ENCODE results near the gene GDE1. TPM values are rescaled to one million over a fixed set of nuclear protein-coding genes. Genes with fewer than 3 reads are reported as not detected.

The GDE1 gene
- polyA plus RNA-seq, 2 of the 4 experiments (the other 2 are of a cell fraction), result 54.9 to 85.2 TPM

GRCh38 chr16:19522760-19523159 is 862 bp upstream of the GDE1 start (continued):
- no peak for TF ChIP-seq E2F6 (IDR thresholded peaks at IDR 0.05; ENCODE audit: borderline replicate concordance, low read depth)

- Histone ChIP-seq H3K4me1 (peaks cover 57% of the 10 kb centered on the region), H3K4me2 (peak overlapping the region; percentile 86), H3K9me3 (no peaks in the 10 kb centered on the region), H3K4me3 (0 out of 3 replicates have a peak overlapping the region, but pooled peaks have one; percentile 74), H3K27ac (peak overlapping the region; percentile 4 to 96; a peak in 4 of 6 replicates)
- FAIRE-seq (no peak), ATAC-seq (no peak), DNase-seq (ENCODE audit: low read depth in 1 of 2, low spot score in 1 of 2) (no peak)
- POLR2A ChIA-PET, result no interaction called here
- WGBS (ENCODE audit: missing lambda C conversion rate), result 34% methylated on average over 5 of the region's 5 CpGs
- no peak for TF ChIP-seq CBX2 (IDR thresholded peaks at IDR 0.05; ENCODE audit: borderline replicate concordance, low read depth)
- CTCF ChIA-PET, result interaction anchor here (3.9 kb wide), 1 partner anchor 19 kb away, joined by 19 read pairs; no protein-coding TSS in a partner anchor
Observed at GRCh38 chr16:19522397-19522732, 467 bp upstream of the GDE1 start.

- WGBS (ENCODE audit: missing lambda C conversion rate), result 9% methylated on average over 8 of the region's 8 CpGs
- no peak for ATAC-seq
- ChIA-PET CTCF (interaction anchor here (0.7 to 3.9 kb wide), 4 partner anchors 15 to 304 kb away, joined by 3 to 19 read pairs (median 3); no protein-coding TSS in a partner anchor), POLR2A (interaction anchor here (0.7 to 1.8 kb wide), 3 partner anchors 18 to 89 kb away, joined by 3 to 10 read pairs (median 3); partner anchors contain the start of gene VPS35L)
- TF ChIP-seq MYC (IDR thresholded peaks at IDR 0.05; ENCODE audit: borderline replicate concordance, low read length) (no peak), PHF8 (IDR thresholded peaks at IDR 0.05; ENCODE audit: borderline replicate concordance, low read depth) (no peak), HDAC2 (IDR thresholded peaks at IDR 0.05) (no peak), MAX (IDR thresholded peaks at IDR 0.05) (no peak), BCL3 (IDR thresholded peaks at IDR 0.05) (no peak), NPAS2 (CRISPR knock-in tag; IDR thresholded peaks at IDR 0.05; ENCODE audit: borderline replicate concordance) (no peak), TP53 (CRISPR knock-in tag; IDR thresholded peaks at IDR 0.05) (no peak), HOXB13 (CRISPR knock-in tag; IDR thresholded peaks at IDR 0.05; ENCODE audit: low read depth) (no peak), JUN (IDR thresholded peaks at IDR 0.05) (no peak), E2F6 (IDR thresholded peaks at IDR 0.05; ENCODE audit: borderline replicate concordance, low read depth) (no peak), EHF (CRISPR knock-in tag; IDR thresholded peaks at IDR 0.05) (no peak), NFE2L2 (conservative IDR thresholded peaks at IDR 0.05; ENCODE audit: low read length) (no peak), CEBPB (IDR thresholded peaks at IDR 0.05) (no peak), ELK1 (IDR thresholded peaks at IDR 0.05; ENCODE audit: low read depth, low read length) (no peak), HOXA7 (CRISPR knock-in tag; IDR thresholded peaks at IDR 0.05) (no peak), CTCF (IDR thresholded peaks at IDR 0.05) (no peak), MAFK (IDR thresholded peaks at IDR 0.05; ENCODE audit: partially characterized antibody) (no peak), EP300 (IDR thresholded peaks at IDR 0.05) (no peak), REST (IDR thresholded peaks at IDR 0.05) (no peak)
- no peak for FAIRE-seq
- H3K4me2 ChIP-seq, result peak overlapping the region; percentile 86
- peak in 1 of 2 experiments; percentile 44 for DNase-seq (ENCODE audit: low read depth in 1 of 2, low spot score in 1 of 2)
- no peaks in the 10 kb centered on the region for H3K9me3 ChIP-seq
- H3K4me3 ChIP-seq, result peak overlapping the region; percentile 74
- H3K27ac ChIP-seq, result peak overlapping the region; percentile 85 to 96
- H3K4me1 ChIP-seq, result peaks cover 72% of the 10 kb centered on the region
Observed at GRCh38 chr16:19520861-19521331, 1.0 kb downstream of the GDE1 start.

Measured in A549 (cell line).